GM10266 (cell line): ENCODE results near the gene PTMA.

Experiments used
- DNase-seq: peaks from one replicate; pipeline ENCODE4 v3.0.0; 2012; ENCODE audit errors: extremely low spot score
- CTCF ChIP-seq: IDR thresholded peaks from 2 replicates; pipeline ENCODE4 v1.5.1; 2012; ENCODE audit warnings: mild to moderate bottlenecking, low read depth; ENCODE audit not compliant: control insufficient read depth, insufficient read depth; ENCODE audit errors: missing control alignments

PTMA gene

GRCh38 chr2:231668981-231669380, 39.3 kb upstream of the PTMA start:
- no peak for TF ChIP-seq CTCF

DNA sequence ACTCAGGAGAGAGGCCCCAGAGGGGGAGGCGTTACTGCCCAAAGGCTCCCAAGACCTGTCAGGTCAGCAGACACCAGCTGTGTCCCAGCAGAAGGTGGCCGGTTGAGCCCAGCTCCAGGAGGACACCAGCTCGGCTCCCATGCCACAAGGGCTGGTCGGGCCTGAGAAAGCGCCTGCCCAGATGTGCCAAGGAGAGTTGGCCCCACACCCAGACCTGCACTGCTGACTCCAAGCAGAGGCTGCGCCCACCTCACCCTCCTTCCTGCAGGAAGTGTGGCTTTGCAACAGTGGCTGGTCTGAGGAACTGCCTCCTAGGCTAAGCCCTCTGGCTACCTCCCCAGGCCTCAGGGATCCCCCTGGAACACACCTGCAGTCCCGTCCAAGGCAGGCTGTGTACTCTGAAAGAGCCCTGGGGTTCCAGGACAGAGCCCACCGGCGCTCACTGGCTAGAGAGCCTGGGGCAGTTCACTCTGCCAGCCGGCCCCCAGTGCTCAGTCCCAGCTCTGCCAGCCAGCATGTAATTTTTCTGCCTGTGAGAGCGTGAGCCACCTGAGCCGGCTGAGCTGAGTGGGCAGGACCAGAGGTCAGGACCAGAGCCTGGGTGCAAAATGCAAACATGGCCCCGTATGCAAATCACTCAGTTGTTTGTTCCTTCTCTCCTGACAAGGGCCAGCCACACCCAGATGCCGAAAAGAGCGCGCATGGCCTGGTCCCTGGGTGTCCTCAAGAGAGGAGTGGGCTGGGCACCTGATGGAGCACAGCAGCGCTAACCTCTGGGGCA, 36.9 kb upstream of the PTMA start:
- TF ChIP-seq CTCF = no peak
- peak; percentile 61 for DNase-seq

More at GRCh38 chr2:231668981-231669380, 39.3 kb upstream of the PTMA start:
- no peak for DNase-seq

- peak; percentile 78 for DNase-seq
- TF ChIP-seq CTCF = peak; percentile 65
Observed at GRCh38 chr2:231672617-231673347, 35.5 kb upstream of the PTMA start.

DNA sequence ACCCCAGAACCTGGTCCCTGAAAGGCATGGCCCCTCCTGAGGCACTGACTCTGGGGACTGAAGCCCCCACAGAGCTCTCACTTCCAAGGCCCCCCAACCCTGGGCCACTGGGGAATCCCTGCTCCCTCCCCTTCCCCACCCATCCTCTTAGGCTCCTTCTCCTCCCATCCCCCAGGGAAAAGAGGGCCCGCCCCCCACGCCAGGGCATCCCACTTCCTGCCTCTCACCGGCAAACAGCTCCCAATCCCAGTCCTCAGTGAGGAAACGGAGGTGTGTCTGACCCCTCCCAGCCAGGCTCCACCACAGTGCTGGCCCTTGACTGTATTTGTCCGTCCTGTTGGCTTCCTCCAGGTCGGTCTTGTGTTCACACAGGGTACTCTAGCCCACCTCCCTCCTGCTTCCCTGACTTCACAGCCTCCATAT, 35.0 kb upstream of the PTMA start:
- no peak for DNase-seq
- no peak for TF ChIP-seq CTCF

DNA sequence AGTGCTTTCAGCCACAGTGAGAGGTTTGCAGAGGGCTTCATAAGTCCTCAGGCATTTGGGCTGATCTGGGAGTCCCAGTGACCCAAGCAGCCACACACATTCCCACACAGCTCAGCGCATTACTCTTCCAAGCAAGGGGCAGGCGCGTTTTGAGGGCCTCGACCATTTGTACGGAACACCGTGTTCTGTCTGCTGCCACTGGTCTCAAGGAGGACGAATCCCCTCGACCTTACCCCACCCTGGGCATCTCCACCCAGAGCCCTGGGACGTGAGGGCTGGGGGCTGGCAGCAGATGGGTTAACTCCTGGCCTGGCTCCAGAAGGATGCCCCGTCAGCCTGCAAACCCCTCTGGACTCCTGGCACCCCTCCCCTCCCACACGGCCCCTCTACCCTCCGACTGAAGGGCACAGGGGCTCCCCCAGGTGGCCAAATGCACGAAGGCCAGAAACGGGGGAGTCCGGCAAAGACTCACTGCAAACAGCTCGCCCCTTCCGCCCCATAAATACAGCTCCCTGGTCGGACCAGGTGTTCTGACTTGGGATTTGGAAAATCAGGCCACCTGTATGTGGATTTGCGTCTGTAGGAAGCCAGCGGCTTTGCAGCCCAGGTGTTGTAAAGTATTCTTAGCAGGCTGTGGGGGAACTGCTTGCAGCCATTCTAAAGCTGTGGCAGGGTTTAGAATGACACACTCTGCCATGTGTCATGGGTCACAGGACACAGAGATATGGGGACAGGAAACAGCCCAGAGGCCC, 33.6 kb upstream of the PTMA start:
- peak; percentile 83 for TF ChIP-seq CTCF
- peak; percentile 72 for DNase-seq

GRCh38 chr2:231676243-231676642, 32.1 kb upstream of the PTMA start:
- no peak for DNase-seq
- no peak for TF ChIP-seq CTCF

GRCh38 chr2:231677632-231678104, 30.7 kb upstream of the PTMA start:
- peak; percentile 95 for TF ChIP-seq CTCF
- DNase-seq = peak; percentile 83
